ENCODE data around the gene NPR3. TPM values are rescaled to one million over a fixed set of nuclear protein-coding genes. Genes with fewer than 3 reads are reported as not detected.

Gene NPR3
- total RNA-seq, 1 donor from 2014 or later = 35.8 TPM

GRCh38 chr5:32805971-32806638, 95.0 kb downstream of the NPR3 start:
- ATAC-seq (no peak), DNase-seq (no peak)
- Histone ChIP-seq H3K36me3 (no peaks in the 10 kb centered on the region), H3K9me3 (peaks cover 1% of the 10 kb centered on the region), H3K27me3 (ENCODE audit: low read depth) (no peaks in the 10 kb centered on the region), H3K4me1 (no peaks in the 10 kb centered on the region), H3K4me3 (no peak overlapping the region), H3K27ac (no peak overlapping the region)
- no peak for TF ChIP-seq CTCF (IDR thresholded peaks at IDR 0.05)
- intact Hi-C loops (cut with DNase I) = no loop called here

- no peaks in the 10 kb centered on the region for H3K27me3 ChIP-seq (ENCODE audit: low read depth)
- DNase-seq = no peak
- no peaks in the 10 kb centered on the region for H3K9me3 ChIP-seq
- no peak for TF ChIP-seq CTCF (IDR thresholded peaks at IDR 0.05)
- no peak overlapping the region for H3K27ac ChIP-seq
- no peaks in the 10 kb centered on the region for H3K4me1 ChIP-seq
- no peaks in the 10 kb centered on the region for H3K36me3 ChIP-seq
- H3K4me3 ChIP-seq = no peak overlapping the region
- ATAC-seq = no peak
- intact Hi-C loops (cut with DNase I) = no loop called here
These were observed 97.7 kb downstream of the NPR3 start for GRCh38 chr5:32808783-32809182.

- intact Hi-C loops (cut with DNase I) = no loop called here
- Histone ChIP-seq H3K4me1 (no peaks in the 10 kb centered on the region), H3K27me3 (ENCODE audit: low read depth) (no peaks in the 10 kb centered on the region), H3K4me3 (no peak overlapping the region), H3K9me3 (no peaks in the 10 kb centered on the region), H3K27ac (no peak overlapping the region), H3K36me3 (no peaks in the 10 kb centered on the region)
- TF ChIP-seq CTCF (IDR thresholded peaks at IDR 0.05) = no peak
- DNase-seq (no peak), ATAC-seq (no peak)
These were observed 99.7 kb downstream of the NPR3 start for GRCh38 chr5:32810804-32811203.

GRCh38 chr5:32812399-32812798, 101.3 kb downstream of the NPR3 start:
- no peak for DNase-seq
- intact Hi-C loops (cut with DNase I) = no loop called here
- TF ChIP-seq CTCF (IDR thresholded peaks at IDR 0.05) = no peak
- Histone ChIP-seq H3K4me1 (no peaks in the 10 kb centered on the region), H3K9me3 (no peaks in the 10 kb centered on the region), H3K36me3 (no peaks in the 10 kb centered on the region), H3K4me3 (no peak overlapping the region), H3K27me3 (ENCODE audit: low read depth) (no peaks in the 10 kb centered on the region), H3K27ac (no peak overlapping the region)
- no peak for ATAC-seq

GRCh38 chr5:32814141-32814540, 103.0 kb downstream of the NPR3 start:
- intact Hi-C loops (cut with DNase I) = no loop called here
- no peak overlapping the region for H3K4me3 ChIP-seq
- no peaks in the 10 kb centered on the region for H3K4me1 ChIP-seq
- DNase-seq (no peak), ATAC-seq (no peak)
- no peaks in the 10 kb centered on the region for H3K27me3 ChIP-seq (ENCODE audit: low read depth)
- H3K27ac ChIP-seq = no peak overlapping the region
- no peaks in the 10 kb centered on the region for H3K36me3 ChIP-seq
- no peaks in the 10 kb centered on the region for H3K9me3 ChIP-seq
- TF ChIP-seq CTCF (IDR thresholded peaks at IDR 0.05) = no peak

Measured in lower lobe of right lung (tissue), 2 donors.